Thymus (tissue), 11 donors: ENCODE measurements around the gene MYT1. TPM values are rescaled to one million over a fixed set of nuclear protein-coding genes. Genes with fewer than 3 reads are reported as not detected.

Source experiments
- DNase-seq, 9 donors: peaks; one replicate each; pipeline ENCODE4 v3.0.0-alpha.2; 2013; ENCODE audit warnings: low spot score in 9 of 9, low read depth in 6 of 9, missing footprints in 1 of 9
- H3K27ac ChIP-seq, 2 donors: one replicate each; pipeline ENCODE4 v1.5.1; 2013; ENCODE audit warnings: control low read depth in 1 of 2, low read depth in 1 of 2, low read length in 1 of 2, mild to moderate bottlenecking in 1 of 2, moderate library complexity in 1 of 2
- H3K27me3 ChIP-seq, 2 donors: one replicate each; pipeline ENCODE4 v1.5.1; 2013; ENCODE audit warnings: low read length in 1 of 2; ENCODE audit not compliant: control insufficient read depth in 2 of 2, insufficient read depth in 1 of 2
- H3K36me3 ChIP-seq, 2 donors: one replicate each; pipeline ENCODE4 v1.5.1; 2013; ENCODE audit warnings: low read length in 1 of 2, mild to moderate bottlenecking in 1 of 2, moderate library complexity in 1 of 2; ENCODE audit not compliant: control insufficient read depth in 2 of 2, insufficient read depth in 2 of 2
- H3K4me1 ChIP-seq, 2 donors: one replicate each; pipeline ENCODE4 v1.5.1; 2013; ENCODE audit warnings: low read length in 2 of 2; ENCODE audit not compliant: control insufficient read depth in 2 of 2, insufficient read depth in 2 of 2
- H3K4me3 ChIP-seq, 2 donors: one replicate each; pipeline ENCODE4 v1.5.1; 2013; ENCODE audit warnings: low read length in 2 of 2, control low read depth in 1 of 2, mild to moderate bottlenecking in 1 of 2
- H3K9me3 ChIP-seq, 2 donors: one replicate each; pipeline ENCODE4 v1.5.1; 2013; ENCODE audit warnings: low read length in 1 of 2, mild to moderate bottlenecking in 1 of 2; ENCODE audit not compliant: control insufficient read depth in 2 of 2, insufficient read depth in 1 of 2
- WGBS: extraction: QIAGEN DNeasy Blood & Tissue Kit; methylation state at CpG from one replicate; pipeline ENCODE4 v1.1.7; 2013; 5-methylcytosine and 5-hydroxymethylcytosine counted together
- polyA plus RNA-seq: library from polyadenylated mRNA; stranded (reverse); fragments of 200-250 nt; gene quantifications from one replicate; pipeline ENCODE4 v1.2.3, GENCODE V29; 2013
- total RNA-seq: library from RNA; stranded (reverse); fragments of 120-200 nt; gene quantifications from one replicate; pipeline ENCODE4 v1.2.4, GENCODE V29; 2013
- donor health status: healthy.

The MYT1 gene
- total and polyA plus RNA-seq, 2 donors = 0.19 to 0.25 TPM

DNA sequence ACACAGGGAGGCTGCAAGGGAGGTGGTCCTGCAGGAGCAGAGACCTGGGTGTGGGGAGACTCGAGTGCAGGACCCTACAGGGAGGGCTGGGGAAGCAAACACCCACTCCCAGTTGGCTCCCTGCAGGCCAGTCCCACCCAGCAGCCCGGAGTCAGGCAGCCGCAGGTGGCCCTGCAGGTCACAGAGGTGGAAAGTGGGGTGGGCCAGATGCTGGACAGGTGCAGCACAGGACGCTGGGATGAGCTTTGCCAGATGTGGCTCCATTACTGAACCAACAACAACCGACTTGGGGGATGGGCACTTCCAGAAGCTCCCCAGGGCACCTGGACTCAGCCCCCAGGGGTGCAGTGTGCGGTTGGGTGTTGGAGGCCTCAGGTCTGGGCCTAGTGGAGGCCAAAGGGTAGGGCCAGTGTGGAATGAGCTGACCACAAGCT is 26.6 kb upstream of the MYT1 start:
- H3K27me3 ChIP-seq = peaks cover 0 to 7% of the 10 kb centered on the region in 2 donors
- H3K4me3 ChIP-seq = no peak overlapping the region
- H3K9me3 ChIP-seq = no peaks in the 10 kb centered on the region
- no peak for DNase-seq
- 87% methylated on average over 6 of the region's 6 CpGs for WGBS
- H3K36me3 ChIP-seq = no peaks in the 10 kb centered on the region
- no peaks in the 10 kb centered on the region for H3K4me1 ChIP-seq
- H3K27ac ChIP-seq = no peak overlapping the region

DNA sequence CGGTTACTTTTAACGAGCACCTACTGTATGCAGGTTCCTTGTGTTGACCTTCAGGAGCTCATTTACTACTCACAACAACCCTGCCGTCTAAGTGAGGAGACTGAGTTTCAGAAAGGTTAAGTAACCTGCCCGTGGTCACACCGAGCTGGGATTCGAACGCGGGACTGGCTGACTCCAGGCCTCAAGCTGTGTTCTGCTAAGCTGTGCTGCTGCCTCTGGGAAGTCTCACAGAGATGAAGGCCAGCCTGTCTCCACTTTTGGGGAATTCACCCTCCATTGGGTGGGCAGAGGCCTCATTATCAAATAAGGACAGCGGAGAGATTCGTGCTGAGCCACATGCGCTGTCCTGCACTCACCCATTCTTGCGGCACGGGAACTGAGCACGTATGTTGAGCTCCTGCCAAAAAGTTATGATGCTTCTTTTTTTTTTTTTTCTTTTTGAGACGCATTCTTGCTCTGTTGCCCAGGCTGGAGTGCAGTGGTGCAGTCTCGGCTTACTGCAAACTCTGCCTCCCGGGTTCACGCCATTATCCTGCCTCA is 25.9 kb upstream of the MYT1 start:
- DNase-seq = no peak

DNA sequence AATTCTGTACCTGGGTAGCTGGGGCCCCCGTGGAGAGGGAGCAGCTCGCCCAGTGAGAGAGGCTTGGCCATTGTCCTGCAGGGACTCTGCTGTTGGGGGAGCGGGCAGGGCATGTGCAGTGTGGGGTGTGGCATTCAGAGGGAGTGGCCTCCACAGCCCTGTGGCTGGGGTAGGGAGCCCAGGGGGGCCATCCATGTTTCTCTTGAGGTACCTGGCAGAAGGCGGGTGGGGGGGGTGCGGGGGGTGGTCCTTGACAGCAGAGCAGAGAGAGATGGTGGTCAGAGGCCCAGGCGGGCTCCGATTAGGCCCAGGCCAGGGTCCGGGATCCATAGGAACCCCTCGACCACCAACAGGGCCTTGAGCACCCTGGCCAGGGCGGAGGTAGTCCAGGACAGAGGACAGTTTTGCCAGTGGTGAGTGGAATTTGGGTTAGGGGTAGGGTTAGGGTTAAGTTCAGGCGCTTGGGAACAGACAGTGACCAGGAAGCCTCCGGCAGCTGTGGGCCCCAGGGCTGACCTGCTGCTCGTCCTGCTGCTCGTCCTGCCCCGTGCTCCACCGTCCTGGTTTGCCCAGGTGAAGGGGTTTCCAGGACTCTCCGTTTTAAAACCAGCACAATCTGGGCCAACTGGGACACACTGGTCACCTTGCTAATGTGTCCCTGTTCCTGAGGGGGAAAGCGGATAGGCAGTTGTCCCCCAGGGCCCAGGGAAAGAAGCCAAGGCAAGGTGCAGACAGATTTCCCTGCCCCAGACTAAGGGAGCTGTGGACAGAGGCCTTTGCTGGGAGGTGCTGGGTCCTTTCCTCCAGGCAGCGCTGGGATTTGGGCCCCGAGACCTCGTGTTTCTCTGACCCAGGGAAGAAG is 24.8 kb upstream of the MYT1 start:
- Histone ChIP-seq H3K36me3 (no peaks in the 10 kb centered on the region), H3K4me1 (no peaks in the 10 kb centered on the region), H3K4me3 (no peak overlapping the region), H3K9me3 (peaks cover 0 to 5% of the 10 kb centered on the region in 2 donors), H3K27ac (no peak overlapping the region), H3K27me3 (peaks cover 0 to 5% of the 10 kb centered on the region in 2 donors)
- no peak for DNase-seq
- 94% methylated on average over 21 of the region's 21 CpGs for WGBS

More for the DNA sequence above, 25.9 kb upstream of the MYT1 start:
- peaks cover 0 to 9% of the 10 kb centered on the region in 2 donors for H3K27me3 ChIP-seq
- H3K4me1 ChIP-seq = no peaks in the 10 kb centered on the region
- 93% methylated on average over 18 of the region's 18 CpGs for WGBS
- H3K4me3 ChIP-seq = no peak overlapping the region
- no peak overlapping the region for H3K27ac ChIP-seq
- peaks cover 0 to 5% of the 10 kb centered on the region in 2 donors for H3K9me3 ChIP-seq
- no peaks in the 10 kb centered on the region for H3K36me3 ChIP-seq

DNA sequence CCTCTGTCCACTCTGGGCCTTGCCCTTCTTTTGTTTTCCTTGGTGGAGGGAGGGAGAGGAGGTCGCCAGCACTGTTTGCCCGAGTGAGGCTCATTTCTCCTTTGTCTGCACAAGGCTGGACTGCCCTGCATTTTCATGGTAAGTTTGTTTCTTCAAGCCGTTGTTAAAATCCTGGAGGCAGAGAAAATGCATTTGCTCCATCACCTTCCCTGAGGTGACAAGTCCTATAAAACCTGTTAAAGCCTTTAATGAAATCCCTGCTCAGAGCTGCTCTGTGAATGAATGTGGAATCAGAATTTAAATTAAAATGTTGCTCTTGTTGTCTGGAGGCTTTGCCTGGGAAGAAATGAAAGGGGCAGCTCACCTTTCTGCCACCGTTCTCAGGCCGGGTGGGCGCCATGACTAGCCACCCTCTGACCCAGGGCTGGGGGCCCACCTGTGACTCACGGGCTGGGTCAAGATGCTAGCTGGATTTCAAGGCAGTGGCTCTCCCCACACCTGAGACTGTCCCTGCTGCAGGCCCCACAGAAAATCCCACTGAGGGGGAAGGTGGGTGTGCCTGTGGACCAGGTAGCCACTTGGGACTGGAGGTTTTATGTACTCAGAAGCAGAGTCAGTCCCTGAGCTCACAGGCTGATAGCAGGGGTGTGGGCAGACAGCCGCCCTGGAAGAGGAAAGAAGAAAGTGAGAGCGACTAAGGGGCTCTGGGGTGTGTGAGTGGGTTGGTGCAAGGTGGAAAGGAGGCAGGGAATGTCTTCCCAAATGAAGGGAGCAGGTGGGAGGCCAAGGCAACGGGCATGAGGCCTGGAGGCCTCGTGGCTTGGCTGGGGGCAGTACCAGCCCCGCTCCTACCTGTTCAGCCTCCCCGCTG is 24.0 kb upstream of the MYT1 start:
- Histone ChIP-seq H3K4me3 (no peak overlapping the region), H3K9me3 (peaks cover 0 to 11% of the 10 kb centered on the region in 2 donors), H3K4me1 (no peaks in the 10 kb centered on the region), H3K27me3 (peaks cover 0 to 5% of the 10 kb centered on the region in 2 donors), H3K27ac (no peak overlapping the region), H3K36me3 (no peaks in the 10 kb centered on the region)
- WGBS = 93% methylated on average over 13 of the region's 13 CpGs
- DNase-seq = no peak

DNA sequence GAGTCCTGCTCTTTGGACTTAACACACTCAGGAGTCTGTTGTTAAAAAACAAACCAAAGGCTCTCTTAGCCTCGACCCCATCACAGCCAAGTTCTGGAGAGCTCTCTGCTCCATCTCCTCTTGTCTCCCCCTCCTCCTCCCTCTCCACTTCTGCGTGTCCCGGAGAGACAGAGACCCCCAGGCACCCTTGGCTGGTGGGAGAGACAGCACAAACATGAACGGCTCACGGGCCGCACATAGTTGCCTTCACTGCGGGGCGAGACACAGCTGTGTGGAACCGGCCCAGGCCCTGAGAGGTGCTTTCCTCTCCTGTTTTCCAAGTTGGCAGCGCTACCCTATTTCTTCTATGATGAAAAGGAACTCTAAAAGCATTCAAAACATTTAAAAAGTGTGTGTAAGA is 23.3 kb upstream of the MYT1 start:
- Histone ChIP-seq H3K4me1 (no peaks in the 10 kb centered on the region), H3K4me3 (no peak overlapping the region), H3K36me3 (no peaks in the 10 kb centered on the region), H3K27ac (no peak overlapping the region), H3K27me3 (peaks cover 0 to 5% of the 10 kb centered on the region in 2 donors), H3K9me3 (peaks cover 0 to 18% of the 10 kb centered on the region in 2 donors)
- WGBS = 84% methylated on average over 10 of the region's 10 CpGs
- DNase-seq = no peak

DNA sequence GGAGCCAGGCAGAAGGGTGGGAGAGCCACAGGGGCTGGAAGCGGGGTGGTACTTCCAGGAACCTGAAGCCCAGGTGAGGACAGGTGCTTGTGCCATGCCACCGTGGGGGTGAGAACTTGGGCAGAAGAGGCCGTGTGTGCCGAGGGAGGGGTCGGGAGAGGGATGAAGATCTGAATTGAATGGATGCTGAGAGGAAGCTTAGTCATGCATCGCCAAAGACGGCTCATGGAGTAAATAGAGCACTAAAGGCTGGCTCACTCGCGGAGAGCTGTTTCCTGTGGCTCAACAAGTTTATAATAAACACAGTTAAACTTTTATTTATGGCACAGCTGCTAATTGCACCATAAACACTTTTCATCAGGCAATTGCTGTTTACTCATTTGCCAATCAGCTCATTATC is 21.7 kb upstream of the MYT1 start:
- H3K36me3 ChIP-seq = no peaks in the 10 kb centered on the region
- H3K4me1 ChIP-seq = no peaks in the 10 kb centered on the region
- peaks cover 0 to 24% of the 10 kb centered on the region in 2 donors for H3K9me3 ChIP-seq
- H3K27me3 ChIP-seq = peaks cover 0 to 5% of the 10 kb centered on the region in 2 donors
- WGBS = 30% methylated on average over 9 of the region's 9 CpGs
- no peak overlapping the region for H3K27ac ChIP-seq
- no peak for DNase-seq
- no peak overlapping the region for H3K4me3 ChIP-seq

DNA sequence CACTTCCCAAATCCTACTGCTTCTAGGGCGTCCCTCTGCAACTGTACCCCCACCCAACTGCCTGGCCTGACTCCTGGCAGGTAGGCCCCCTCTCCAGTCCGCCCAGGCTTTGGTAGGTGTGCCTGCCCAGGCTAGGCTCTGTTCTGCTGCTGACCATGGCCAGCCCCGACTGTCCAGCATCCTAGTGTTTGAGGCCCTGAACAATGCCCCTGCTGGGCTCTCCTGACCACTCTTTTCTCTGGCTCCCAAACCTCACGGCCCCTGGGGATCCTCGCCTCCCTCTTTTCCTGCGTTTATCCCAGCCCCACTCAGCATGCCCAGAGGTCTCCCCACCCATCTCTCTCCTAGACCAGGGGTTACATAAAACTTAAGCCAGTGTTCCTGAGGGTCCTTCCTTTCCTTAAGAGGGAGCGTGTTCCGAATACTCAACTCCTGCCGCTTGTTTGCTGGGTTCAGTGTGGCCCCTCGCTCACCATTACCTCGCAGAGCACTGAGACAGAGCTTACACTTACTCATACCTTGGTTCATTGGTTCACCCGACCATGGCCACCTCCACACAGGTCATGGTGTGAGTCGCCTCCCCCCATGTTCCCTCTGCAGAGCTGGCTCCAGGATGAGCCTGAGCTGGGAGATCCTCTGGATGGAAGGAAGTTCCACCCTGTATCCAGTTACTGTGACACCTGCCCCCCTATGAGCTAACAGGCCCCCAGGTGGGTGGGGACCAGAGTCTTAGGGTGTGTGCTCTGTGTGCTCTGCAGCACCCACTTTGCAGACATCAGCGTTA is 21.0 kb upstream of the MYT1 start:
- 95% methylated on average over 14 of the region's 14 CpGs for WGBS
- peaks cover 0 to 5% of the 10 kb centered on the region in 2 donors for H3K27me3 ChIP-seq
- H3K27ac ChIP-seq = no peak overlapping the region
- H3K4me1 ChIP-seq = no peaks in the 10 kb centered on the region
- H3K4me3 ChIP-seq = no peak overlapping the region
- peaks cover 0 to 24% of the 10 kb centered on the region in 2 donors for H3K9me3 ChIP-seq
- no peak for DNase-seq
- H3K36me3 ChIP-seq = no peaks in the 10 kb centered on the region

DNA sequence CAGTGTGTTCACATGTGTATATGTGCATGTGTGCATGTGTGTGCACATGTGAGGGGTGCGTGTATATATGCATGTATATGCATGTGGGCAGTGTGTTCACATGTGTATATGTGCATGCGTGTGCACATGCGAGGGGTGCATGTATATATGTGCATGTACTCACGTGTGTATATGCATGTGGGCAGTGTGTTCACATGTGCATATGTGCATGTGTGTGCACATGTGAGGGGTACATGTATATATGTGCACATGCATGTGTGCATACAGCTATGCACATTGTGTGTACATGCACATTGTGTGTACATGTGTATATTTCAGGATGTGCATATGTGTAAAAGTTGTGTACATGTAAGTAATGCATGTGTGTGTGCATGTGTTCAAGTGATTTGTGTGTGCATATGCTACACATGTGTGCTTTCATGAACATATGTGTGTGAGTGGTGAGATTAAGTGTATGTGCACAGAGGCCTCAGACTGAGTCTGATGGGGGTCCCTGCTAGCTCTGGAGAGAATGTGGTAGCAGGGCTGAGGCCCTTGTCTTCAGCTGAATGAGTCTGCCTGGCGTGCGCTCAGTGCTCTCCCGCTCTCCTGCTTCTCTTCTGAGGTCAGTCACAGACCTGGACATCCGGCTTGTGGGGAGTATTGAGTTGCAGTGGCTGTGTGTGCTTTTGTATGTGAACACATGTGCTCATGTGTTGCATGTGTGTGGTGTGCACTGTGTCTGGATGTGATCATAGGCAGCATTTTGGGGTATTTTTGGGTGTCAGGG is 19.9 kb upstream of the MYT1 start:
- no peak for DNase-seq
- no peak overlapping the region for H3K27ac ChIP-seq
- 97% methylated on average over 8 of the region's 8 CpGs for WGBS
- peaks cover 0 to 24% of the 10 kb centered on the region in 2 donors for H3K9me3 ChIP-seq
- no peak overlapping the region for H3K4me3 ChIP-seq
- no peaks in the 10 kb centered on the region for H3K36me3 ChIP-seq
- peaks cover 0 to 5% of the 10 kb centered on the region in 2 donors for H3K27me3 ChIP-seq
- H3K4me1 ChIP-seq = no peaks in the 10 kb centered on the region
